ENCODE measurements around the gene PARVA.

The PARVA gene

GRCh38 chr11:12433121-12433520 lies 55.8 kb downstream of the PARVA start:
- DNase-seq = no peak

- DNase-seq = no peak
Observed at GRCh38 chr11:12433571-12434324, 56.4 kb downstream of the PARVA start.

GRCh38 chr11:12434325-12434654 lies 56.9 kb downstream of the PARVA start:
- no peak for DNase-seq

GRCh38 chr11:12435264-12435663 lies 57.9 kb downstream of the PARVA start:
- no peak for DNase-seq

- DNase-seq = no peak
Observed at GRCh38 chr11:12436266-12436665, 58.9 kb downstream of the PARVA start.

- no peak for DNase-seq
Observed at GRCh38 chr11:12438291-12438690, 60.9 kb downstream of the PARVA start.

- DNase-seq = no peak
Observed at GRCh38 chr11:12439615-12440014, 62.2 kb downstream of the PARVA start.

GRCh38 chr11:12440565-12440964 lies 63.2 kb downstream of the PARVA start:
- no peak for DNase-seq

GRCh38 chr11:12441231-12441861 lies 64.0 kb downstream of the PARVA start:
- DNase-seq = no peak

GRCh38 chr11:12444601-12445000 lies 67.2 kb downstream of the PARVA start:
- no peak for DNase-seq

- DNase-seq = no peak
Observed at GRCh38 chr11:12445001-12445400, 67.6 kb downstream of the PARVA start.

- no peak for DNase-seq
Observed at GRCh38 chr11:12446863-12447262, 69.5 kb downstream of the PARVA start.

GRCh38 chr11:12448131-12448939 lies 71.0 kb downstream of the PARVA start:
- no peak for DNase-seq

- no peak for DNase-seq
Observed at GRCh38 chr11:12449961-12450715, 72.8 kb downstream of the PARVA start.

- DNase-seq = no peak
Observed at GRCh38 chr11:12451179-12451814, 73.9 kb downstream of the PARVA start.

- DNase-seq = no peak
Observed at GRCh38 chr11:12453243-12453642, 75.9 kb downstream of the PARVA start.

GRCh38 chr11:12454782-12455181 lies 77.4 kb downstream of the PARVA start:
- no peak for DNase-seq

GRCh38 chr11:12455938-12456337 lies 78.6 kb downstream of the PARVA start:
- DNase-seq = no peak

- DNase-seq = no peak
Observed at GRCh38 chr11:12456651-12457579, 79.5 kb downstream of the PARVA start.

GRCh38 chr11:12458042-12458441 lies 80.7 kb downstream of the PARVA start:
- no peak for DNase-seq

- DNase-seq = no peak
Observed at GRCh38 chr11:12459374-12459773, 82.0 kb downstream of the PARVA start.

Data from C1 segment of cervical spinal cord (tissue), 14 donors.